ENCODE measurements around the gene CNDP2. TPM values are rescaled to one million over a fixed set of nuclear protein-coding genes. Genes with fewer than 3 reads are reported as not detected.

The CNDP2 gene
- total RNA-seq, 6 experiments from 2014 or later, result 178 to 367 (median 230) TPM

- WGBS (ENCODE audit: insufficient coverage, low coverage, low lambda C conversion rate, missing lambda C conversion rate), result 88% methylated on average over 8 of the region's 27 CpGs
- H3K9me3 ChIP-seq, result no peaks in the 10 kb centered on the region
- intact Hi-C loops (cut with DNase I), result no loop called here
- peak overlapping the region in 2 of 3 donors; percentile 40 to 45 for H3K27ac ChIP-seq
- TF ChIP-seq, protein P1, sequence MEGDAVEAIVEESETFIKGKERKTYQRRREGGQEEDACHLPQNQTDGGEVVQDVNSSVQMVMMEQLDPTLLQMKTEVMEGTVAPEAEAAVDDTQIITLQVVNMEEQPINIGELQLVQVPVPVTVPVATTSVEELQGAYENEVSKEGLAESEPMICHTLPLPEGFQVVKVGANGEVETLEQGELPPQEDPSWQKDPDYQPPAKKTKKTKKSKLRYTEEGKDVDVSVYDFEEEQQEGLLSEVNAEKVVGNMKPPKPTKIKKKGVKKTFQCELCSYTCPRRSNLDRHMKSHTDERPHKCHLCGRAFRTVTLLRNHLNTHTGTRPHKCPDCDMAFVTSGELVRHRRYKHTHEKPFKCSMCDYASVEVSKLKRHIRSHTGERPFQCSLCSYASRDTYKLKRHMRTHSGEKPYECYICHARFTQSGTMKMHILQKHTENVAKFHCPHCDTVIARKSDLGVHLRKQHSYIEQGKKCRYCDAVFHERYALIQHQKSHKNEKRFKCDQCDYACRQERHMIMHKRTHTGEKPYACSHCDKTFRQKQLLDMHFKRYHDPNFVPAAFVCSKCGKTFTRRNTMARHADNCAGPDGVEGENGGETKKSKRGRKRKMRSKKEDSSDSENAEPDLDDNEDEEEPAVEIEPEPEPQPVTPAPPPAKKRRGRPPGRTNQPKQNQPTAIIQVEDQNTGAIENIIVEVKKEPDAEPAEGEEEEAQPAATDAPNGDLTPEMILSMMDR (IDR thresholded peaks at IDR 0.05), result no peak
- no peak for TF ChIP-seq POLR2A (IDR thresholded peaks at IDR 0.05)
- H3K4me3 ChIP-seq, result no peak overlapping the region
- DNase-seq (no peak), ATAC-seq (no peak)
- peaks cover 7 to 70% (median 27%) of the 10 kb centered on the region in 4 donors for H3K36me3 ChIP-seq
- H3K27me3 ChIP-seq, result no peaks in the 10 kb centered on the region
- H3K4me1 ChIP-seq, result peaks cover 0 to 46% (median 18%) of the 10 kb centered on the region in 4 donors
These were observed 17.2 kb downstream of the CNDP2 start for GRCh38 chr18:74513149-74513882.

GRCh38 chr18:74513883-74514205 lies 17.7 kb downstream of the CNDP2 start:
- Histone ChIP-seq H3K4me3 (no peak overlapping the region), H3K27ac (peak overlapping the region in 2 of 3 donors; percentile 40 to 45), H3K27me3 (no peaks in the 10 kb centered on the region), H3K36me3 (peaks cover 7 to 70% (median 27%) of the 10 kb centered on the region in 4 donors), H3K4me1 (peaks cover 0 to 46% (median 18%) of the 10 kb centered on the region in 4 donors), H3K9me3 (no peaks in the 10 kb centered on the region)
- 14% methylated on average over 8 of the region's 8 CpGs for WGBS (ENCODE audit: insufficient coverage, low coverage, low lambda C conversion rate, missing lambda C conversion rate)
- intact Hi-C loops (cut with DNase I), result no loop called here
- ATAC-seq (peak; percentile 38 to 73 (median 58)), DNase-seq (peak in 1 of 3 donors; percentile 80)
- TF ChIP-seq, protein P1 (IDR thresholded peaks at IDR 0.05), result no peak
- no peak for TF ChIP-seq POLR2A (IDR thresholded peaks at IDR 0.05)

GRCh38 chr18:74514860-74515495 lies 18.8 kb downstream of the CNDP2 start:
- no peaks in the 10 kb centered on the region for H3K9me3 ChIP-seq
- 21% methylated on average over 4 of the region's 18 CpGs for WGBS (ENCODE audit: insufficient coverage, low coverage, low lambda C conversion rate, missing lambda C conversion rate)
- DNase-seq (peak in 1 of 3 donors; percentile 41), ATAC-seq (no peak)
- H3K36me3 ChIP-seq, result peaks cover 7 to 70% (median 23%) of the 10 kb centered on the region in 4 donors
- H3K4me1 ChIP-seq, result peaks cover 0 to 46% (median 18%) of the 10 kb centered on the region in 4 donors
- H3K27me3 ChIP-seq, result no peaks in the 10 kb centered on the region
- H3K4me3 ChIP-seq, result no peak overlapping the region
- intact Hi-C loops (cut with DNase I), result no loop called here
- H3K27ac ChIP-seq, result no peak overlapping the region
- TF ChIP-seq POLR2A (IDR thresholded peaks at IDR 0.05), result no peak
- TF ChIP-seq, protein P1 (IDR thresholded peaks at IDR 0.05), result no peak

DNA sequence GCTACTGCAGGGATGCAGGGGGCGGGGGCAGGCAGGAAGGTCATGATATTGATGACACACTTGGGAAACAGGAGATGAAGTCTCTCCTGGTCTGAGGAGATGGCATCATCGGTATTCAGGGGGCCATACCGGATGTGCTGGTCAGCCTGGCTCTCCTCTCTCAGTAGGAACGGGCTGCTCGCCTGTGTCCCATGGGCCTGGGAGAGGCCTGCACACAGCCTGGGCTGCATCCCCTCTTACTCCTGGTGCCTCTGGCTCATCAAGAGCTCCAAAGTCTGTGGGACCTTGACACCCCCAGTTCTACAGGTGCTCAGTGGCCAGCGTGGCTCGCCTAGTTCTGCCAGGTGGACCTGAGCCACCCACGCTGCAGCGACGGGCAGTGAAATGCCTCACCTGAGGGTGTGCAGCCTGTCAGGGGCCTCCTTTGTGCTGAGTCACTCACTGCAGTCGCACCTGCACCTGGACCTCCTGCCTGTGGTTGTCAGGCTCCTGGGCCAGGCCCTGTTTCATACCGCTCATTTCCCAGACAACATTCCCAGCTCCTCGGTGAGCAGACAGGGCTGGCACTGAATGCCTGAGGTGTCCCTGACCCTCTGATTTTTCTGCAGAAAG lies 19.6 kb downstream of the CNDP2 start:
- peak; percentile 15 to 46 (median 34) for ATAC-seq
- Histone ChIP-seq H3K36me3 (peaks cover 3 to 70% (median 21%) of the 10 kb centered on the region in 4 donors), H3K27ac (peak overlapping the region in 2 of 3 donors; percentile 50 to 68), H3K9me3 (no peaks in the 10 kb centered on the region), H3K27me3 (no peaks in the 10 kb centered on the region), H3K4me3 (no peak overlapping the region), H3K4me1 (peaks cover 0 to 46% (median 18%) of the 10 kb centered on the region in 4 donors)
- peak in 2 of 3 donors; percentile 57 to 62 for DNase-seq
- intact Hi-C loops (cut with DNase I), result no loop called here
- TF ChIP-seq POLR2A (IDR thresholded peaks at IDR 0.05), result no peak
- TF ChIP-seq, protein P1 (IDR thresholded peaks at IDR 0.05), result no peak
- WGBS (ENCODE audit: insufficient coverage, low coverage, low lambda C conversion rate, missing lambda C conversion rate), result 100% methylated on average over 2 of the region's 13 CpGs
